ENCODE measurements around the gene CCDC141.

GRCh38 chr2:178800510-178800909 is 249.4 kb downstream of the CCDC141 start:
- TF ChIP-seq CTCF (IDR thresholded peaks at IDR 0.05) (no peak), ZFX (IDR thresholded peaks at IDR 0.05; ENCODE audit: borderline replicate concordance) (no peak)
